Measurements from ENCODE around the gene TNNT1. TPM values are rescaled to one million over a fixed set of nuclear protein-coding genes. Genes with fewer than 3 reads are reported as not detected.
"Not testable (repeated sequence)": the region's sequence is repeated elsewhere in the genome, so short reads cannot be mapped to it uniquely, and the experiment has no call there.

Gene TNNT1
- total RNA-seq, 4 donors from 2014 or later, result 13.6 to 46.7 (median 19.6) TPM

DNA sequence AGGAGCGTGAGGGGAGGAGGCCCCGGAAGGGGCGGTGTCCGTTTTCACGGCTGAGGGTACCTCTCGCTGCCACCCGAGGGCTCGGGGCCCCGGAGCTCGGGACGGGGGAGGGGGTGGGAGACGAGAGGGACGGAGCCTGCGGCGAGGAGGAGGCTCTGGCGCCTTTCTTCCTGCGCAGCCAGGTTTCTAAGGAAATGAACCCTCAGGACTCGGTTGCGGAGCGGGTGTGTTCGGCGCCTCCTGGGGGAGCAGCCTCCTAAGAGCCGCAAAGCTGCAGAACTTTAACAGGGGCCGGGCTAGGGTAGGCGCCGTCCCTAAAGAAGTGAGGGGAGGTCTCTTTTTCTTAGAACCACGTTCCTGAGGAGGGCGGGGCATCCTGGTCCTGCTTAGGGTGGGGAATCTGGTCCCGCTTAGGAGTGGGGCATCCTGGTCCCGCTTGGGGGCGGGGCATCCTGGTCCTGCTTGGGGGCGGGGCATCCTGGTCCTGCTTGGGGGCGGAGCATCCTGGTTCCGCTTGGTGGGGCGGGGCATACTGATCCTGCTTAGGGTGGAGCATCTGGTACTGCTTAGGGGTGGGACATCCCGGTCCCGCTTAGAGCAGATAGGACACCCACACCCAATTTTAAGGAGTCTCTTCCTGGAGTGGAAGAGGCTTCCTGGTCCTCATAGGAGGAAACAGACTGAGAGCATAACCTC lies 24.9 kb upstream of the TNNT1 start:
- no peak for TF ChIP-seq POLR2AphosphoS5 (IDR thresholded peaks at IDR 0.05)
- no peak for TF ChIP-seq CTCF (IDR thresholded peaks at IDR 0.05)
- TF ChIP-seq EP300 (IDR thresholded peaks at IDR 0.05), result no peak
- TF ChIP-seq POLR2A (IDR thresholded peaks at IDR 0.05), result no peak
- Histone ChIP-seq H3K27ac (no peak overlapping the region), H3K4me1 (peaks cover 18% of the 10 kb centered on the region), H3K36me3 (no peaks in the 10 kb centered on the region), H3K27me3 (peaks cover 98% of the 10 kb centered on the region), H3K4me3 (peak overlapping the region; percentile 37), H3K9me3 (no peaks in the 10 kb centered on the region)
- DNase-seq (ENCODE audit: low spot score in 2 of 2), result no peak
- WGBS, result 0% methylated on average over 17 of the region's 37 CpGs

GRCh38 chr19:55173186-55173713 lies 24.2 kb upstream of the TNNT1 start:
- no peak for TF ChIP-seq EP300 (IDR thresholded peaks at IDR 0.05)
- TF ChIP-seq CTCF (IDR thresholded peaks at IDR 0.05), result no peak
- TF ChIP-seq POLR2AphosphoS5 (IDR thresholded peaks at IDR 0.05), result no peak
- TF ChIP-seq POLR2A (IDR thresholded peaks at IDR 0.05), result no peak
- WGBS, result 3% methylated on average over 22 of the region's 32 CpGs
- DNase-seq (ENCODE audit: low spot score in 2 of 2), result no peak

GRCh38 chr19:55172741-55173140 lies 23.7 kb upstream of the TNNT1 start:
- no peak overlapping the region for H3K27ac ChIP-seq
- 18% methylated on average over 6 of the region's 12 CpGs for WGBS
- no peaks in the 10 kb centered on the region for H3K9me3 ChIP-seq
- no peak for TF ChIP-seq POLR2AphosphoS5 (IDR thresholded peaks at IDR 0.05)
- no peak for TF ChIP-seq EP300 (IDR thresholded peaks at IDR 0.05)
- no peak for TF ChIP-seq CTCF (IDR thresholded peaks at IDR 0.05)
- TF ChIP-seq POLR2A (IDR thresholded peaks at IDR 0.05), result no peak
- H3K36me3 ChIP-seq, result no peaks in the 10 kb centered on the region
- DNase-seq (ENCODE audit: low spot score in 2 of 2), result no peak
- peaks cover 17% of the 10 kb centered on the region for H3K4me1 ChIP-seq
- no peak overlapping the region for H3K4me3 ChIP-seq
- H3K27me3 ChIP-seq, result peaks cover 96% of the 10 kb centered on the region

More at GRCh38 chr19:55173186-55173713, 24.2 kb upstream of the TNNT1 start:
- peaks cover 17% of the 10 kb centered on the region for H3K4me1 ChIP-seq
- peak overlapping the region; percentile 37 for H3K4me3 ChIP-seq
- no peaks in the 10 kb centered on the region for H3K36me3 ChIP-seq
- H3K9me3 ChIP-seq, result no peaks in the 10 kb centered on the region
- H3K27me3 ChIP-seq, result peaks cover 97% of the 10 kb centered on the region
- no peak overlapping the region for H3K27ac ChIP-seq

DNA sequence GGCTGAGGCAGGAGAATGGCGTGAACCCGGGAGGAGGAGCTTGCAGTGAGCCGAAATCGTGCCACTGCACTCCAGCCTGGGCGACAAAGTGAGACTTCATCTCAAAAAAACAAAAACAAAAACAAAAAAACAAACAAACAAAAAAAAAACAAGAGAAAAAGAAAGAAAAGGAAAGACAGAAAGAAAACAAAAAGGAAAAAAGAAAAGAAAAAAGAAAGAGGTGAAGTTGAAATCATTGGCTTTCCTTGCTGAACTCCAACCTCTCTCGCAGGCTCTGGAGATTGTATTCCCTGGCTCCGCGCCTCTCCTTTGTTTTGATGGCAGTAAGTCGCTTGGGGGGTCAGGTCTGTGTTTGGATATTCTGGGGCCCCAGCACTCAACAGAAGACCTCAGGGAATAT lies 23.3 kb upstream of the TNNT1 start:
- not testable (repeated sequence) for DNase-seq (ENCODE audit: low spot score in 2 of 2); H3K27ac ChIP-seq; H3K36me3 ChIP-seq; H3K9me3 ChIP-seq; H3K4me3 ChIP-seq
- 67% methylated on average over 9 of the region's 9 CpGs for WGBS
- Histone ChIP-seq H3K27me3 (peaks cover 96% of the 10 kb centered on the region), H3K4me1 (peaks cover 18% of the 10 kb centered on the region)

DNA sequence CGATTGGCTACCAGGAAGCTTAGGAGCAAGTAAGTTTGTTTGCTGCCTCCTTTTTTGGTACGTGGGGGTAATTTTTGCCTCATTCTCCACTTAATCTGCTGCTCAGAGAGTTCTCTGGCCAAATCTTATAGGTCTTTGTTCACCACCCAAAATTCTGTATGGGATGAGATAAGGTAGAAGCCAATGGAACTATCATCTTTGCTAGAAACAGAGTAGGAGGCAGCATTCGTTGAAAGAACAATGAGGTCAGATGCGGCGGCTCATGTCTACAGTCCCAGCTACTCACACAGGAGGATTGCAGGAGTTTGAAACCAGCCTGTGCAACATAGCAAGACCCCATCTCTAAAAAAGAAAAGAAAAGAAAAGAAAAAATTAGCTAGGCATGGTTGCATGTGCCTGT lies 22.4 kb upstream of the TNNT1 start:
- peaks cover 23% of the 10 kb centered on the region for H3K4me1 ChIP-seq
- WGBS, result 80% methylated on average over 5 of the region's 5 CpGs
- H3K36me3 ChIP-seq, result no peaks in the 10 kb centered on the region
- no peak overlapping the region for H3K4me3 ChIP-seq
- no peaks in the 10 kb centered on the region for H3K9me3 ChIP-seq
- H3K27me3 ChIP-seq, result peaks cover 96% of the 10 kb centered on the region
- TF ChIP-seq POLR2AphosphoS5 (IDR thresholded peaks at IDR 0.05) (no peak), EP300 (IDR thresholded peaks at IDR 0.05) (no peak), POLR2A (IDR thresholded peaks at IDR 0.05) (no peak), CTCF (IDR thresholded peaks at IDR 0.05) (no peak)
- no peak for DNase-seq (ENCODE audit: low spot score in 2 of 2)
- H3K27ac ChIP-seq, result no peak overlapping the region

Data from suprapubic skin (tissue), 4 donors.